HepG2 (cell line): ENCODE measurements around the gene CNNM4. TPM values are rescaled to one million over a fixed set of nuclear protein-coding genes. Genes with fewer than 3 reads are reported as not detected.

ENCODE experiments used
- ERF ChIP-seq: IDR thresholded peaks from 2 replicates; pipeline ENCODE4 v1.6.1; 2018; ENCODE audit warnings: missing biosample characterization, missing genetic modification reagents
- HDAC2 ChIP-seq: sonication (generic); formaldehyde crosslinking; IDR thresholded peaks from 2 replicates; pipeline ENCODE4 v1.4.0; 2020; ENCODE audit warnings: missing genetic modification reagents
- HMG20B ChIP-seq: conservative IDR thresholded peaks from 2 replicates; pipeline ENCODE4 v1.6.1; 2016; ENCODE audit warnings: missing genetic modification reagents, missing compliant biosample characterization
- HNF4G ChIP-seq, 2 experiments: sonication (generic) in 1 of 2; formaldehyde crosslinking in 1 of 2; IDR thresholded peaks; 2 replicates each; pipeline versions ENCODE4 v1.4.0 to v1.6.1; 2011 to 2020; ENCODE audit warnings: borderline replicate concordance in 2 of 2, low read depth in 2 of 2, mild to moderate bottlenecking in 2 of 2, low read length in 1 of 2, missing genetic modification reagents in 1 of 2, moderate library complexity in 1 of 2
- LBX2 ChIP-seq: sonication (generic); formaldehyde crosslinking; IDR thresholded peaks from 2 replicates; pipeline ENCODE4 v1.5.0; 2020; ENCODE audit warnings: missing genetic modification reagents, mild to moderate bottlenecking, borderline replicate concordance
- MAZ ChIP-seq, 2 experiments: sonication (generic) in 1 of 2; formaldehyde crosslinking in 1 of 2; IDR thresholded peaks; 2 replicates each; pipeline versions ENCODE4 v1.5.0 to v1.6.1; 2012 to 2020; ENCODE audit warnings: low read depth in 2 of 2, mild to moderate bottlenecking in 2 of 2, borderline replicate concordance in 1 of 2, improper control_type of control experiment in 1 of 2, low read length in 1 of 2, missing genetic modification reagents in 1 of 2, moderate library complexity in 1 of 2
- MLX ChIP-seq: IDR thresholded peaks from 2 replicates; pipeline ENCODE4 v1.6.1; 2016
- NR2C2 ChIP-seq: sonication (generic); formaldehyde crosslinking; IDR thresholded peaks from 2 replicates; pipeline ENCODE4 v1.4.0; 2020; ENCODE audit warnings: missing genetic modification reagents, mild to moderate bottlenecking, moderate library complexity, borderline replicate concordance
- PAX8 ChIP-seq: sonication (generic); formaldehyde crosslinking; IDR thresholded peaks from 2 replicates; pipeline ENCODE4 v1.8.0; 2022; ENCODE audit warnings: mild to moderate bottlenecking, missing genetic modification reagents, borderline replicate concordance
- RERE ChIP-seq: IDR thresholded peaks from 2 replicates; pipeline ENCODE4 v1.6.1; 2016; ENCODE audit warnings: low read depth, missing genetic modification reagents, missing compliant biosample characterization
- UBTF ChIP-seq: sonication (generic); formaldehyde crosslinking; IDR thresholded peaks from 2 replicates; pipeline ENCODE4 v1.4.0; 2020; ENCODE audit warnings: mild to moderate bottlenecking, missing genetic modification reagents
- ZBTB2 ChIP-seq: sonication (generic); formaldehyde crosslinking; IDR thresholded peaks from 2 replicates; pipeline ENCODE4 v1.8.0; 2022; ENCODE audit warnings: low read depth, missing genetic modification reagents
- ZMYM3 ChIP-seq: sonication (generic); formaldehyde crosslinking; IDR thresholded peaks from 2 replicates; pipeline ENCODE4 v1.5.1; 2020; ENCODE audit warnings: mild to moderate bottlenecking, missing genetic modification reagents
- ZNF3 ChIP-seq: IDR thresholded peaks from 2 replicates; pipeline ENCODE4 v1.7.0; 2017; ENCODE audit warnings: inconsistent platforms
- ZNF598 ChIP-seq: sonication (generic); formaldehyde crosslinking; IDR thresholded peaks from 2 replicates; pipeline ENCODE4 v1.5.1; 2020; ENCODE audit warnings: mild to moderate bottlenecking, missing genetic modification reagents, borderline replicate concordance
- polyA plus RNA-seq, 8 experiments: library from polyadenylated mRNA; depleted of rRNA in 3 of 8; stranded (reverse) in 7 of 8; unstranded in 1 of 8; fragments of >200 nt; fragmentation: Illumina TruSeq in 4 of 8; extraction: Trizol in 4 of 8; gene quantifications; 2 replicates each; pipeline versions ENCODE4 v1.2.1 to v1.2.3, GENCODE V29; 2011 to 2016; ENCODE audit warnings: low read depth in 4 of 8, missing spikeins in 1 of 8, mixed read lengths in 1 of 8; ENCODE audit not compliant: insufficient read depth in 1 of 8
- total RNA-seq, 5 experiments: library from RNA; depleted of rRNA; stranded (reverse); fragments of >200 nt; fragmentation: Illumina TruSeq; extraction: Trizol; gene quantifications; 2 replicates each; pipeline ENCODE4 v1.2.3, GENCODE V29; 2016; ENCODE audit warnings: low read depth in 1 of 5

The CNNM4 gene
- total and polyA plus RNA-seq, 2 of the 13 experiments (the other 11 are each of a cell fraction or from before 2014, with no cell fraction given): 5.9 to 8.4 TPM

- 0 out of 2 replicates have a peak, but pooled peaks have one; percentile 19 for TF ChIP-seq RERE (CRISPR knock-in tag)
- peak; percentile 63 for TF ChIP-seq NR2C2 (CRISPR knock-in tag)
- no peak for TF ChIP-seq HMG20B (CRISPR knock-in tag)
- no peak for TF ChIP-seq MLX (CRISPR knock-in tag)
- TF ChIP-seq PAX8 (CRISPR knock-in tag): peak; percentile 98
- peak; percentile 76 for TF ChIP-seq ZBTB2 (CRISPR knock-in tag)
- peak; percentile 83 for TF ChIP-seq MAZ (IDR thresholded peaks at IDR 0.05; ENCODE audit: borderline replicate concordance, low read depth, low read length)
- TF ChIP-seq MAZ (CRISPR knock-in tag; IDR thresholded peaks at IDR 0.05; ENCODE audit: low read depth): peak; percentile 96
- TF ChIP-seq HDAC2: no peak
- TF ChIP-seq ZMYM3 (CRISPR knock-in tag): no peak
- TF ChIP-seq ZNF598: no peak; the same call in 1 of the 2 replicates
- peak; percentile 88 for TF ChIP-seq ERF
- TF ChIP-seq UBTF (CRISPR knock-in tag): peak; percentile 89; the same call in 1 of the 2 replicates
- no peak for TF ChIP-seq ZNF3
- 0 out of 2 replicates have a peak, but pooled peaks have one; percentile 46 for TF ChIP-seq LBX2 (CRISPR knock-in tag)
- 0 out of 2 replicates have a peak, but pooled peaks have one; percentile 3 for TF ChIP-seq HNF4G (IDR thresholded peaks at IDR 0.05; ENCODE audit: borderline replicate concordance, low read depth, low read length)
- 0 out of 2 replicates have a peak, but pooled peaks have one; percentile 38 for TF ChIP-seq HNF4G (CRISPR knock-in tag; IDR thresholded peaks at IDR 0.05; ENCODE audit: borderline replicate concordance, low read depth)
Observed at GRCh38 chr2:96816127-96816835, 55.6 kb downstream of the CNNM4 start, which contains the start of gene CNNM3 (continued).
